Activated T-cell treated with anti-CD3 and anti-CD28 coated beads for 48 hours (primary cell): ENCODE data around the gene HSD17B8.
"Not testable (repeated sequence)": the region's sequence is repeated elsewhere in the genome, so short reads cannot be mapped to it uniquely, and the experiment has no call there.

ENCODE experiments used
- DNase-seq: peaks from one replicate; pipeline ENCODE4 v3.0.0-alpha.2; 2020; ENCODE audit warnings: low read depth

The HSD17B8 gene

GRCh38 chr6:33206027-33206863 lies 1.8 kb downstream of the HSD17B8 start:
- DNase-seq: no peak

- DNase-seq: no peak
Observed at GRCh38 chr6:33206864-33207551, 2.6 kb downstream of the HSD17B8 start.

GRCh38 chr6:33207552-33208090 lies 3.2 kb downstream of the HSD17B8 start:
- no peak for DNase-seq

- DNase-seq: peak; percentile 81
Observed at GRCh38 chr6:33208091-33208967, 3.9 kb downstream of the HSD17B8 start, which contains the start of gene RING1. TSS of gene RING1 (plus strand) at chr6:33208500. CDS start at chr6:33208823, 323 bp downstream.

- no peak for DNase-seq
Observed at GRCh38 chr6:33209856-33210255, 5.4 kb downstream of the HSD17B8 start.

- no peak for DNase-seq
Observed at GRCh38 chr6:33211136-33211535, 6.7 kb downstream of the HSD17B8 start.

GRCh38 chr6:33211666-33212422 lies 7.4 kb downstream of the HSD17B8 start:
- no peak for DNase-seq

GRCh38 chr6:33212857-33213165 lies 8.4 kb downstream of the HSD17B8 start:
- no peak for DNase-seq

- no peak for DNase-seq
Observed at GRCh38 chr6:33213166-33213988, 8.9 kb downstream of the HSD17B8 start.

GRCh38 chr6:33213989-33214335 lies 9.5 kb downstream of the HSD17B8 start:
- no peak for DNase-seq

GRCh38 chr6:33215271-33216116 lies 11.0 kb downstream of the HSD17B8 start:
- no peak for DNase-seq

GRCh38 chr6:33216117-33216649 lies 11.7 kb downstream of the HSD17B8 start:
- DNase-seq: no peak

- DNase-seq: no peak
Observed at GRCh38 chr6:33217246-33217645, 12.8 kb downstream of the HSD17B8 start.

GRCh38 chr6:33217681-33218080 lies 13.2 kb downstream of the HSD17B8 start:
- DNase-seq: no peak

GRCh38 chr6:33226503-33227120 lies 22.2 kb downstream of the HSD17B8 start:
- DNase-seq: not testable (repeated sequence)

GRCh38 chr6:33235221-33235634 lies 30.8 kb downstream of the HSD17B8 start:
- DNase-seq: no peak

GRCh38 chr6:33236328-33236727 lies 31.9 kb downstream of the HSD17B8 start:
- no peak for DNase-seq

- DNase-seq: no peak
Observed at GRCh38 chr6:33236852-33237251, 32.4 kb downstream of the HSD17B8 start.

- DNase-seq: no peak
Observed at GRCh38 chr6:33237741-33238140, 33.3 kb downstream of the HSD17B8 start.
